HAP-1 (cell line): ENCODE data around the gene CLEC12A.
A peak's percentile ranks its signal among the peaks of the same experiment; 100 is the strongest.

ENCODE experiments used
- DNase-seq, 2 experiments: peaks; one replicate each; pipeline ENCODE4 v3.0.0-alpha.2; 2016 to 2020; ENCODE audit warnings: low spot score in 2 of 2
- H3K27me3 ChIP-seq: fragments of 250-450 bp; sonication (Bioruptor Pico); 2 replicates; pipeline ENCODE4 v1.5.1; 2020; ENCODE audit warnings: low read depth, mild to moderate bottlenecking, moderate library complexity
- H3K36me3 ChIP-seq: fragments of 250-450 bp; sonication (Bioruptor Pico); replicated peaks from 2 replicates; pipeline ENCODE4 v1.5.1; 2020; ENCODE audit warnings: mild to moderate bottlenecking
- H3K4me1 ChIP-seq: fragments of 250-450 bp; sonication (Bioruptor Pico); 2 replicates; pipeline ENCODE4 v1.5.1; 2020; ENCODE audit warnings: mild to moderate bottlenecking
- H3K4me3 ChIP-seq: fragments of 250-450 bp; sonication (Bioruptor Pico); 2 replicates; pipeline ENCODE4 v1.5.1; 2020; ENCODE audit warnings: mild to moderate bottlenecking, moderate library complexity
- H3K9me3 ChIP-seq: fragments of 250-450 bp; sonication (Bioruptor Pico); 2 replicates; pipeline ENCODE4 v1.5.1; 2020; ENCODE audit warnings: mild to moderate bottlenecking, moderate library complexity
- in situ Hi-C: fragments of 300-500 bp; cut with MboI; formaldehyde crosslinking; loops from 3 replicates; pipeline ENCODE4 v1.14.3; 2020; ENCODE audit warnings: low sequenced_read_pairs, inconsistent platforms, mixed read lengths

The CLEC12A gene

DNA sequence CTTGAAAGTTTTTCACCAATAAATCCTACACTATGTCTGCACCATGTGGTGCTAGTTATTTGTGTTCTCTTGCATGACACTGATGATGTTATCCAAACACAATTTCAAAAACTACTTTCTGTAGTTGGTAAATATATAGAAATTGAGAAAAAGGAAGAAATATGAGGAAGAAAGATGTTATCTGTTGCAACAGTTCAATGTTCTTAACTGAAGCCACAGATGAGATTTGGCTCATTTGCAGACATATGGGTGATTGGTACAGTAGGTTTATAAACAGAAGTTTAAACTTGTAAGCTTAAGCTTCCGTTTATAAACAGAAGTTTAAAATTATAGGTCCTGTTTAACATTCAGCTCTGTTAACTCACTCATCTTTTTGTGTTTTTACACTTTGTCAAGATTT, at the start of gene CLEC12A:
Gene CLEC12A (plus strand): TSS at position 229 of the 400 bp plus-strand sequence. CDS start 188 bp downstream, outside the sequence.
- Histone ChIP-seq H3K27me3 (no peaks in the 10 kb centered on the region), H3K4me3 (no peak within 1 kb of the TSS), H3K4me1 (peaks cover 3% of the 10 kb centered on the region), H3K36me3 (no peaks in the 10 kb centered on the region), H3K9me3 (no peaks in the 10 kb centered on the region)
- in situ Hi-C loops = no loop called here
- DNase-seq = no peak

DNA sequence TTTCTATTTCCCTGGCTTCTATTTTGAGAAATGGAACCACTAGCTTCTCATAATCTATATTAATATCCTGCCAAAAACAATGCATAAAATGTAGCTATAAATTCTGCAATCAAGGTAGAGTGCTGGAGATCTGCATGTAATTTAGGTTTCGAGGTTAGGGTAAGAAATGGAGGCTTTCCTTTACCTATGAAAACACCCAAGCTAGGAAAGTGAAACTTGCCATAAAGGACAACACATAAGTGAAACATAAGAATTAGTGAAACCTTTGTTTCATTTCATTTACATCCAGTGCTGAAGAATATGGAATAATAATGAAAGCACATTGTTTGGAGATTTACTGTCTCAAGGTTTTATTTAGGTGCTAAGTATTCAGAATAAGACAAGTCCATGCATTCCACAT, 48.8 kb upstream of the CLEC12A start:
- H3K36me3 ChIP-seq = no peaks in the 10 kb centered on the region
- no peak overlapping the region for H3K4me3 ChIP-seq
- in situ Hi-C loops = no loop called here
- H3K27me3 ChIP-seq = no peaks in the 10 kb centered on the region
- peak in 1 of 2 experiments; percentile 10 for DNase-seq
- H3K9me3 ChIP-seq = 0 out of 2 replicates have a peak, but pooled peaks cover 6% of the 10 kb centered on the region
- H3K4me1 ChIP-seq = peaks cover 12% of the 10 kb centered on the region

DNA sequence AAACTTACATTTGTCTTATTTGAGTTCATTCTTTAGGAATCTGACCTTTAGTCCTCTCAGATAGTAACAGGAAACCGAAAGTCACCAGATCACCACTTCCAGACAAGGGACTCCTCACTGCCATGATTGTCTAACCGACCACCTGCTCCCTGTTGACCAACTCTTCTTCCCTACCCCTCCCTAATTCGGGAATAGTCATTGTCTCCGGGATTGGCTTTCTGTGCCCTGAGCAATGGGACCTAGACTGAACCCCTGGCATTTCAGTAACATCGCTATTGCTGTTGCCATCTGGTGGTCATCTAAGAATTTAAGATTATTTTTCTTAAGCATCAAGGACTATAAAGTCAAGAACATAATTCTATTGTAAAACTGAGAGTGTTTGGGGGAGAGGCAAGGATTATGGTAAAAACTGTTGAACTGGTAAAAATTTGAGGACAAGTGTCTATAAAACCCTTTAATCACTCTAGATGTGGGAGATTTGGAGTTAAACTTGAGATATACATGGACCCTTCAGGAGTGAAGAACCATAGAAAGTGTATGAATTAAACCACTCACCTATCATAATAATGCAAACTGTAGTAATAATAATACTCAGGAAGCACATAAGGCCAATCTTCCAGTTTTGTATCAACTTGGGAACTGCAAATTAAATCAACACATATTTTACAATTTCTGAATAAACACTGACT, 45.4 kb upstream of the CLEC12A start:
- in situ Hi-C loops = no loop called here
- DNase-seq = peak; percentile 58 to 81

DNA sequence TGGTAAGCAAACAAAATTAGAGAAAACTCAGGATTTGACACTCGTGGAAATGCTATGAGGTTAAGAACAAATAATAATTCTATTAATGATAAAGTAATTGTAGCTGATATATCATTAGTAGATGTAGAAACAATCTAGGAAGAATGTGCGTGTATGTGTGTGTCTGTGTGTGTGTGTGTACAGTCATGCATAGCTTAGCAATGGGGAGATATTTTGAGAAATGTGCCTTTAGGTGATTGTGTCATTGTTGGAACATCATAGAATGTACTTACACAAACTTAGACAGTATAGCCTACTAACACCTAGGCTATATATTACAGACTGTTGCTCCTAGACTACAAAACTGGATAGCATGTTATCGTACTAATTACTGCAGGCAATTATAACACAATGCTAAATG, 44.3 kb upstream of the CLEC12A start:
- in situ Hi-C loops = no loop called here

More for the DNA sequence above, 45.4 kb upstream of the CLEC12A start:
- Histone ChIP-seq H3K4me1 (peaks cover 10% of the 10 kb centered on the region), H3K27me3 (no peaks in the 10 kb centered on the region), H3K36me3 (no peaks in the 10 kb centered on the region), H3K9me3 (no peaks in the 10 kb centered on the region), H3K4me3 (no peak overlapping the region)

DNA sequence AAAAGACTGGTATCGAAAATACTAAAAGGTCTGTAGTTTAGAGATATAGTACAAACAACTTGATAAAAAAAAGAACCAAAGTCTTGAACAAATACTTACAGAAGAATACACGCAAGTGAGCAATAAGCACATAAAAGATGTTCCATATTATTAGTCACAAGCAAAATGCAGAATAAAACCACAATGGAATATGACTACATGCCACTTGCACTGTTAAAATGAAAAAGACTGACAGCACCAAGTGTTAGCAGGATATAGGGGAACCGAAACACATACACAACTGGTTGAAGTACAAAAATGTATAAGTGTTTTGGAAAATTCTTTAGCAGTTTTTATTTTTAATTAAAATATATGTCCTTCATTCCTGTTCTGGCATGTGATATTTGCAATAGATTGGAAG, 42.6 kb upstream of the CLEC12A start:
- DNase-seq = no peak
- Histone ChIP-seq H3K4me3 (no peak overlapping the region), H3K4me1 (peaks cover 5% of the 10 kb centered on the region; the same call in 1 of the 2 replicates), H3K27me3 (no peaks in the 10 kb centered on the region), H3K9me3 (no peaks in the 10 kb centered on the region), H3K36me3 (no peaks in the 10 kb centered on the region)
- in situ Hi-C loops = no loop called here

More for the DNA sequence above, 44.3 kb upstream of the CLEC12A start:
- Histone ChIP-seq H3K27me3 (no peaks in the 10 kb centered on the region), H3K9me3 (no peaks in the 10 kb centered on the region), H3K4me1 (peaks cover 10% of the 10 kb centered on the region), H3K36me3 (no peaks in the 10 kb centered on the region), H3K4me3 (no peak overlapping the region)
- no peak for DNase-seq

DNA sequence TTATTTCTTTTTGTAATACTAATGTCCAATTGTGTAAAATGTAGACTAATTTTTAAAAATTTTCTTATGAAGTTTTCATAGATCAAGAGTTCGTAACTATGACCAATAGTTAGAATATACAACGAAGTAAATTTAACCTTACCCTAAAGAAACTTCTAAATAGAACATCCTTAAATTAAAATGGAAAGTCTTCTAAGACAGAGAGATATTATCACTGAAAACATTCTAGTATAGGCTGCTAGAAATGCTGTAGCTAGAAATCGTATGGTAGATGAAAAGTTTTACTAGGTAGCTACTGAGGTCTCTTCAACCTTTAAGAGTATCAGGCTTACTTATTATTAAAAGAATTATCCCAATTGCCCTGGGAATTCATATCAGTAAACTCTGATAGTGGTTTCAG, 40.0 kb upstream of the CLEC12A start:
- no peak overlapping the region for H3K4me3 ChIP-seq
- H3K36me3 ChIP-seq = no peaks in the 10 kb centered on the region
- no peak for DNase-seq
- in situ Hi-C loops = no loop called here
- no peaks in the 10 kb centered on the region for H3K9me3 ChIP-seq
- no peaks in the 10 kb centered on the region for H3K27me3 ChIP-seq
- no peaks in the 10 kb centered on the region for H3K4me1 ChIP-seq

DNA sequence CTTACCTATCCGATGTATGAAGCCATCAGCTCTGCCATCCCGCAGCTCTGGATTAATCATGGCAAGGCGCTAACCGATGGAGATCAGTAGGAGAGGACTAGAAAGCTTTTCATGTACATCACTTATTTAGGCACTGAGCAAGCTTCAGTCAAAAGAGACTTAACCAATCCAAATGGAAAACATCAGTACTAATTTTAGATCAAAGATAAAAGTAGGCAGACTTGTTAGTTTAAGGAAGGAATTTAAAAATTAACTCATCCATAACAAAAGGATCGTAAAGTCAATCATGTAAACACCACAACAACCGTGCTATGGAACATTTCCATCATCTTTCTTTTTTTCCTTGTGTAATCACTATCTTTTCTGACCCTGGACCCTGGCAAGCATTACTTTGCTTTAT, 38.9 kb upstream of the CLEC12A start, which contains the start of gene CLEC2A:
Gene CLEC2A (minus strand): TSS at position 101 of the 400 bp plus-strand sequence. CDS start 41 bp downstream, at position 60.
- no peaks in the 10 kb centered on the region for H3K36me3 ChIP-seq

DNA sequence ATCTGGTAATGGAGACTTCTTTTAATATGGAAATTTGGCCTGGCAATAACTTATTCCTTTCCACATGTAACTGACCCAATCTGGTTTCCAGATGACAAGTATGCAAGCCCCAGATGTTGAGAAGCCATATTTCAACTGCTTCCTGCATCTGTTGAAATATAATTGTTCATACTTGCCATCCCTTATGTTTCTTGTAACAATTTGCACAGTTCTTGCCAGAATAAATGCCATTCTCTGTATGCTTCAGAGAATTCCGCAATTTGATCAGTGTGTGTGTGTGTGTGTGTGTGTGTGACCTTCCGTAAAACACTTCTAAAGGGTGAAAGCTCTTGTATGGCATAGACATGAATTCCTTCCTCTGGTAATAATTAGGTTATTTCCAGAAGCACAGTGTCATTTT, 37.3 kb upstream of the CLEC12A start:
- DNase-seq = no peak
- Histone ChIP-seq H3K27me3 (no peaks in the 10 kb centered on the region), H3K4me3 (no peak overlapping the region), H3K9me3 (no peaks in the 10 kb centered on the region), H3K4me1 (no peaks in the 10 kb centered on the region), H3K36me3 (no peaks in the 10 kb centered on the region)
- in situ Hi-C loops = no loop called here

More for the DNA sequence above, 38.9 kb upstream of the CLEC12A start, which contains the start of gene CLEC2A:
- DNase-seq = no peak
- in situ Hi-C loops = no loop called here
- Histone ChIP-seq H3K4me1 (no peaks in the 10 kb centered on the region), H3K9me3 (no peaks in the 10 kb centered on the region), H3K4me3 (no peak within 1 kb of the TSS), H3K27me3 (no peaks in the 10 kb centered on the region)

DNA sequence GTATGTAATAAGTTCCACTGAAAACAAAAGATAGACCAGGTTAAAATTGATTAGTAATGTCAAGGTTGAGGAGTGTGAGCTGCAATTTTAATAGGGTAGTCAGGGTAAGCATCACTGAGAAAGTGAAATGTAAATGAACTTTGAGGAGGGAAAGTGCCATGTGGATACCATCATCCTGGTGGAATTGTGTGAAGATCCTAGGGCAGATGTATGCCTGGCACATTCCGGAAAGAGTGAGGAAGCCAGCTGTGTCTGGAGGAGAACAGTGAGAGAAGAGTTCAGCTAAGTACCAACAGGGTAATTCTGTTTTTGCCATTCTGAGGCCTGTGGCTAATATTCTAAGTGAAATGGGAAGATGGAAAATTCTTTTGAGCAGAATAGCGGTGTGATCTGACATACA, 36.2 kb upstream of the CLEC12A start:
- H3K4me1 ChIP-seq = no peaks in the 10 kb centered on the region
- no peaks in the 10 kb centered on the region for H3K36me3 ChIP-seq
- no peak for DNase-seq
- H3K9me3 ChIP-seq = no peaks in the 10 kb centered on the region
- H3K27me3 ChIP-seq = no peaks in the 10 kb centered on the region
- H3K4me3 ChIP-seq = no peak overlapping the region
- in situ Hi-C loops = no loop called here

DNA sequence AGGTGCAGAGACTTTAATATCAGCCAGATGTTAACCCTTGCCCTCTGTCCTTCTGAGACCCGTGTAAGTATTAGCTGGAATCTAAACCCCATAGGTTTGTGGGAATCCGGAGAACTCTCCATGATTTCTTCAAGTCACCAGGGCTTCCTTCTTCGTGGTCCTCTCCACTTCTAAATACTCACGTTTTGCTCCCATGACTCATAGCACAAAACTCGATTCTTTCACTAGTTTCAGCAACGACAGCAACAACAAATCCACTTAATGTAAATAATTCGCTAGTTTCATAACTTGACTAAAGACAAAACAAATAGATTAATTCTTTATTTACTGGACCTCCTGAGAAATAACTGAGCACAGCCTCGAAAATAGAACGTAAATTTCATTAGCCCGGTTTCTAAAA, 34.6 kb upstream of the CLEC12A start:
- in situ Hi-C loops = no loop called here

DNA sequence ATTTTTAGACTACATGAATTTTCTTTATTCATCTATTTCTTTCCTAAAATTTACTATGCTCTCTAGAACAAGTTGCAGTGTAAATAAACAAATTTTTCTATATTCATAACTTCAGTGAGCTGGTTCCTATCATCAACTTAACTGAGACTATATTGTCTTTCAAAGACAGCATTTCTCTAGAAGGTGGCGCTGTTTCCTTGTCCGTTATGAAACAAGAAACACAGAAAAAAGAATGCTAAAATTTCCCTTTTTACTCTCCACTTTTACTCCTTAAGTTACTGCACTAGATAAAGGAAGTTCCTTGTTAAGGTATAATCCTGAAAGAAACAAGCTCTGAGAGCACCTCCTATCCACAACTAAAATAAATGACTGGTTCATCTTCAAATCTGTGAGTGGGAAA, 30.8 kb upstream of the CLEC12A start:
- in situ Hi-C loops = no loop called here
- no peak overlapping the region for H3K4me3 ChIP-seq
- no peaks in the 10 kb centered on the region for H3K4me1 ChIP-seq
- H3K36me3 ChIP-seq = no peaks in the 10 kb centered on the region
- DNase-seq = no peak
- H3K9me3 ChIP-seq = no peaks in the 10 kb centered on the region
- H3K27me3 ChIP-seq = no peaks in the 10 kb centered on the region

More for the DNA sequence above, 34.6 kb upstream of the CLEC12A start:
- Histone ChIP-seq H3K4me3 (no peak overlapping the region), H3K4me1 (no peaks in the 10 kb centered on the region), H3K27me3 (no peaks in the 10 kb centered on the region), H3K9me3 (no peaks in the 10 kb centered on the region), H3K36me3 (no peaks in the 10 kb centered on the region)
- DNase-seq = no peak

DNA sequence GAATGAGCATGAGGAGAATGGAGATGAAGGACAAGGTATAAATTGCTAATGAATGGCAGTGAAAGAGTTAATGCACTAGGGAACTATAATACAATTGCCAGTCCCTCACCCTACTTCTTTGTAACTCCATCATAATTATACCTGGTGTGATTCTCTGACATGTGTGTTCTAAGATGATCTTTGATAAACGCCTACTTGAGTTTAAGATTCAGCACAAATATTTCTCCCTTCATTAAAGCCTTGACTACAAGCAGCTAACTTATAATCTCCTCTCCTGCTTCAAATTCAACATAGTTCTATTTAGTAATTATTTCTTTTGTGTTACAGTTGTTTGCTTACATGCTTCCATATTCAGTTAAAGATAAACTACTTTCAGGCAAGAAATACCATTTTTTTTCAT, 29.4 kb upstream of the CLEC12A start:
- H3K27me3 ChIP-seq = no peaks in the 10 kb centered on the region
- DNase-seq = no peak
- H3K4me1 ChIP-seq = no peaks in the 10 kb centered on the region
- in situ Hi-C loops = no loop called here
- no peak overlapping the region for H3K4me3 ChIP-seq
- no peaks in the 10 kb centered on the region for H3K36me3 ChIP-seq
- H3K9me3 ChIP-seq = no peaks in the 10 kb centered on the region

DNA sequence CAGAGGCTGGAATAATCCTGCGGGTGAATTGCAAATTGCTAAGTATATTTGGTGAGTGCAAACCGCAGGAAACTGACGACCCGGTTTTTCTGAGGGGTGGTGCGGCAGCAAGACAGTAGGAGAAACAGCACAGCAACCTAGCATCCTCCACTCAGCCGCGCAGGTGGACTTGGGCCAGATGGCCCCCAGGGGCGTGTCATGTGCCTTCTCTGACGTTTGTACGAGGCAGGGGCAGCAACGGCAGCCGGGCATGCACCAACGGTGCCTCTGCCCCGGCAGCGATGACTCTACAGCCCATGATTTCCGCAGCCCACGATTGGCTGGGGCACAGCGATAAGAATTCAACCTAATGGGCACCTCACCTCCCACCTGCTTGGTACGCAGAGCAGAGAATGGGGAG, 28.0 kb upstream of the CLEC12A start:
- in situ Hi-C loops = no loop called here
- Histone ChIP-seq H3K27me3 (no peaks in the 10 kb centered on the region), H3K4me1 (no peaks in the 10 kb centered on the region), H3K4me3 (no peak overlapping the region), H3K9me3 (no peaks in the 10 kb centered on the region), H3K36me3 (no peaks in the 10 kb centered on the region)
- DNase-seq = no peak

DNA sequence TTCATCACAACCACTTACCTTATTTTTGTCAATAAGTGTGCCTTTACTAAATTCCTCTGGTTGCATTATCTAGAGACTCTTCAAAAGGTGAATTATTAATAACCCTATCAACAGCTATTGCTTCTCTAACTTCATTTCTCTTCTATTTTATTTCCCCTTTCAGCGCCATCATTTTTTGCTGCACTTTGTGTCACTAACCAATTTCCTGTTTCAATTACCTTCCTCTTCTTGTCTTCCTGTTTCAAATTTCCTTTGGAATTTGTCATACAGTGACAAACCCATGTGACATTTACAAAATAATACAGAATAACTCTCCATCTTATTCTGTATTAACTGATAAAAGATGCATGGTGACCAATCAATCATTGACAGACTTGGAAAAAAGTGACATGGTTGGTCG, 26.8 kb upstream of the CLEC12A start:
- in situ Hi-C loops = no loop called here
- Histone ChIP-seq H3K27me3 (no peaks in the 10 kb centered on the region), H3K36me3 (no peaks in the 10 kb centered on the region), H3K4me3 (no peak overlapping the region), H3K9me3 (no peaks in the 10 kb centered on the region), H3K4me1 (no peaks in the 10 kb centered on the region)
- no peak for DNase-seq

DNA sequence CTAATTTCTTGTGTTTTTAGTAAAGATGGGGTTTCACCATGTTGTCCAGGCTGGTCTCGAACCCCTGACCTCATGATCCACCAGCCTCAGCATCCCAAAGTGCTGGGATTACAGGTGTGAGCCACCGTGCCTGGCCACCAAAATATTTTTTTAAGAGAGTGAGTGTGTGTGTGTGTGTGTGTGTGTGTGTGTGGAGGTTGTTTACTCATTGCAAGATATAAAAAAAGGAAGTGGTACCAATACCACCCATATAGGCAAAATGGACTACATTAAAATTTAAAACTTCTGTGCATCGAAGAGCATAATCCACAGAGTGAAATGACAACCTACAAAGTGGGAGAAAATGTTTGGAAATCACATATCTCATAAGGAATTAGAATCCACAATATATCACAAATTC, 23.5 kb upstream of the CLEC12A start:
- Histone ChIP-seq H3K4me1 (no peaks in the 10 kb centered on the region), H3K36me3 (no peaks in the 10 kb centered on the region), H3K4me3 (no peak overlapping the region), H3K9me3 (no peaks in the 10 kb centered on the region), H3K27me3 (no peaks in the 10 kb centered on the region)
- no peak for DNase-seq
- in situ Hi-C loops = no loop called here
